Activated B cell treated with CpG ODN at 0.5 μM for 24 hours (primary cell): ENCODE data around the gene NAT10. TPM values are rescaled to one million over a fixed set of nuclear protein-coding genes. Genes with fewer than 3 reads are reported as not detected.

Experiments
- ATAC-seq: fragments of 200-7000 bp; cut with Tn5 transposase; one replicate; pipeline ENCODE4 v1.10.0; 2021; ENCODE audit warnings: low read depth, mild to moderate bottlenecking, moderate library complexity
- CTCF ChIA-PET: fragments of 350-600 bp; sonication (Branson Sonifier 250); formaldehyde crosslinking; loops from one replicate; lab custom pipeline; 2021; ENCODE audit warnings: antibody characterized with exemption; lab: Charles Lee
- POLR2A ChIA-PET: fragments of 350-600 bp; sonication (Branson Sonifier 250); formaldehyde crosslinking; loops from one replicate; lab custom pipeline; 2021; ENCODE audit warnings: antibody characterized with exemption; lab: Charles Lee
- DNase-seq: peaks from one replicate; pipeline ENCODE4 v3.0.0; 2022
- H3K27ac Mint-ChIP-seq: one replicate; pipeline ENCODE4 v1.8.0; 2020; ENCODE audit warnings: mixed read lengths
- H3K27me3 Mint-ChIP-seq: one replicate; pipeline ENCODE4 v1.8.0; 2021; ENCODE audit warnings: mixed read lengths
- H3K36me3 Mint-ChIP-seq: one replicate; pipeline ENCODE4 v1.8.0; 2021; ENCODE audit warnings: low read depth, mixed read lengths
- H3K4me1 Mint-ChIP-seq: one replicate; pipeline ENCODE4 v1.8.0; 2021; ENCODE audit warnings: mixed read lengths
- H3K4me3 Mint-ChIP-seq: one replicate; pipeline ENCODE4 v1.8.0; 2020; ENCODE audit warnings: mild to moderate bottlenecking, mixed read lengths
- H3K9me3 Mint-ChIP-seq: one replicate; pipeline ENCODE4 v1.8.0; 2020; ENCODE audit warnings: mixed read lengths
- intact Hi-C: fragments of 100-400 bp; cut with micrococcal nuclease; formaldehyde crosslinking; loops from one replicate; pipeline ENCODE4 v1.15.1; 2024
- total RNA-seq: library from RNA; stranded (reverse); gene quantifications from 2 replicates; pipeline ENCODE4 v1.2.3, GENCODE V29; 2022
- TF ChIP-seq, protein P1 (sequence below): fragments of 200-600 bp; IDR thresholded peaks from one replicate; pipeline ENCODE4 v1.8.0; 2022; ENCODE audit warnings: antibody characterized with exemption, mild to moderate bottlenecking

Gene NAT10
- total RNA-seq, 1 donor from 2014 or later = 120 TPM

DNA sequence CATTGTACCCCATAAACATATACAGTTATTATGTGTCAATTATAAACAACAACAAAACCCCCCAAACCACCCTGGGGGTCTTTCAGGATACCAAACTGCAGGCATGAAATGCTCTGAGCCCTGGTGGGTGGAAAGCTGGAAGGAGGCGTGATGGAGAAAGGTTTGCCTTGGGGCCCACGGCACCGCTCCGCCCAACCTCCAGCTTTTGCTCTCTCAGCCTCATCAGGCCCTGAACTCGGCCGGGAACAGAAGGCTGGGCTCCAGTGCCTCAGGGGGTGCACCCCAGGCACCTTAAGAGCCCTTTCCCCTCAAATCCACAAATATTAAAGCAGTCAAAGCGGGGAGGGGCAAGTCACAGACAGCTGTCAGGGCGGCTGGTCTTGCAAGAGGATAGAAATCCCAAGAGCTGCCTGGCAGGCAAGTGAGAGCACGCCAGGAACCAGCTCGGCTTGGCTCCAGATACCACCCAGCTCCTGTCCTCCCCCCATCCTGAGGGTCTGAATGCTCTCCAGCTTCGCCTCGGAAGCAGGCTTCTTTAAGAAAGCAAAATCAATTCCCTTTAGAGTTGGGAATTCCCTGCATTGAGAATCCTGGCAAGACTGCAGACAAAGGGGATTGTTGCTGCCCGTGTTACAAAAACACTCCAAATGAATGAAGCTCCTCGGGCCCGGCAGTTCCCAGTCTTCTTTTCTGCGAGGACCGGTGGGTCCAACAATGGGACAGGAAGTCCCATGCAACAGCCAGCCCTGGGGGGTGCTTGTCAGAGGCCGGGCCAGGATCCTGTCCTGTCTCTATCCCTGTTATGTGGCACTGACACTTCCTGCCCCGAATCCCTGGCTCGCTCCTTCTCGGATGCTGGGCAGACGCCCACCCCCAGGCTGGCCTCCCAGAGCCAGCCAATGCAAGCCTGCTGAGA is 80.8 kb downstream of the NAT10 start:
- H3K27ac Mint-ChIP-seq = no peak overlapping the region
- ATAC-seq (no peak), DNase-seq (no peak)
- intact Hi-C loops = no loop called here
- no peaks in the 10 kb centered on the region for H3K27me3 Mint-ChIP-seq
- TF ChIP-seq, protein P1, sequence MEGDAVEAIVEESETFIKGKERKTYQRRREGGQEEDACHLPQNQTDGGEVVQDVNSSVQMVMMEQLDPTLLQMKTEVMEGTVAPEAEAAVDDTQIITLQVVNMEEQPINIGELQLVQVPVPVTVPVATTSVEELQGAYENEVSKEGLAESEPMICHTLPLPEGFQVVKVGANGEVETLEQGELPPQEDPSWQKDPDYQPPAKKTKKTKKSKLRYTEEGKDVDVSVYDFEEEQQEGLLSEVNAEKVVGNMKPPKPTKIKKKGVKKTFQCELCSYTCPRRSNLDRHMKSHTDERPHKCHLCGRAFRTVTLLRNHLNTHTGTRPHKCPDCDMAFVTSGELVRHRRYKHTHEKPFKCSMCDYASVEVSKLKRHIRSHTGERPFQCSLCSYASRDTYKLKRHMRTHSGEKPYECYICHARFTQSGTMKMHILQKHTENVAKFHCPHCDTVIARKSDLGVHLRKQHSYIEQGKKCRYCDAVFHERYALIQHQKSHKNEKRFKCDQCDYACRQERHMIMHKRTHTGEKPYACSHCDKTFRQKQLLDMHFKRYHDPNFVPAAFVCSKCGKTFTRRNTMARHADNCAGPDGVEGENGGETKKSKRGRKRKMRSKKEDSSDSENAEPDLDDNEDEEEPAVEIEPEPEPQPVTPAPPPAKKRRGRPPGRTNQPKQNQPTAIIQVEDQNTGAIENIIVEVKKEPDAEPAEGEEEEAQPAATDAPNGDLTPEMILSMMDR = no peak
- peaks cover 26% of the 10 kb centered on the region for H3K4me1 Mint-ChIP-seq
- H3K4me3 Mint-ChIP-seq = no peak overlapping the region
- no peaks in the 10 kb centered on the region for H3K9me3 Mint-ChIP-seq
- H3K36me3 Mint-ChIP-seq = peaks cover 6% of the 10 kb centered on the region
- ChIA-PET POLR2A (interaction anchor here (0.6 to 1.8 kb wide), 3 partner anchors 12 to 172 kb away, joined by 3 to 5 read pairs (median 3); partner anchors contain the start of gene ABTB2), CTCF (interaction anchor here (2.9 kb wide), 1 partner anchor 12 kb away, joined by 18 read pairs; no protein-coding TSS in a partner anchor)

DNA sequence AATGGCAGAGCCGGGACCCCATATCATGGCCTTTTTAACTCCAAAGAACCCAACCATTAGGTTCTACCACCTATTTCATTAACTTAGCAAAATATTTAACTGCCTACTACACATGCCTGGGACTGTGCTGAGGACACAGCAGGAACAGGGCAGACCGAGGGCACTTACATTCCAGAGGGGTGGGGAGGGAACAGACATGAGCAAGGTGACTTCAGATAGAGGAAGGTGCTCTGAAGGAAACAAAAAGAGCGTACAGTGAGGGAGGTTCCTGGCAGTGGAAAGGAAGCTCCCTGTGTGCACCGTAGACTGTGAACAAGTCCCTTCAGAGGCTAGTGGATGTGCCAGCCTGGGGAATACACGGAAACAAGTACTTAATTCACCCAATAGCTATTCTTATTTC is 82.8 kb downstream of the NAT10 start:
- peaks cover 9% of the 10 kb centered on the region for H3K4me1 Mint-ChIP-seq
- ChIA-PET POLR2A (interaction anchor here (0.8 to 1.8 kb wide), 3 partner anchors 48 to 170 kb away, joined by 3 to 4 read pairs (median 4); partner anchors contain the start of gene ABTB2), CTCF (interaction anchor here (0.7 to 1.4 kb wide), 2 partner anchors 9 to 380 kb away, joined by 3 read pairs; no protein-coding TSS in a partner anchor)
- H3K4me3 Mint-ChIP-seq = no peak overlapping the region
- TF ChIP-seq, protein P1 = no peak
- H3K9me3 Mint-ChIP-seq = no peaks in the 10 kb centered on the region
- DNase-seq (no peak), ATAC-seq (no peak)
- no peaks in the 10 kb centered on the region for H3K27me3 Mint-ChIP-seq
- intact Hi-C loops = no loop called here
- peaks cover 5% of the 10 kb centered on the region for H3K36me3 Mint-ChIP-seq
- no peak overlapping the region for H3K27ac Mint-ChIP-seq

DNA sequence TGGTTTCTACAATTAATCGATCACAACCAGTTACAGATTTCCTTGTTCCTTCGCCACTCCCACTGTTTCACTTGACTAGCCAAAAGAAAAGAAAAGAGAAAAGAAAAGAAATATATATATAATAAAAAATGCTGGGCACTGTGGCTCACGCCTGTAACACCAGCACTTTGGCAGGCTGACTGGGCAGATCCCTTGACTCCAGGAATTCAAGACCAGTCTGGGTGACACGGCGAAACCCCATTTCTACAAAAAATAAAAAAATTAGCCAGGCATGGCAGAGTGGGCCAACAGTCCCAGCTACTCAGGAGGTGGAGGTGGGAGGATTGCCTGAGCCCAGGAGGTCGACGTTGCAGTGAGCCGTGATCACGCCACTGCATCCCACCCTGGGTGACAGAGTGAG is 83.8 kb downstream of the NAT10 start:
- no peak overlapping the region for H3K27ac Mint-ChIP-seq
- POLR2A ChIA-PET = no interaction called here
- no peak overlapping the region for H3K4me3 Mint-ChIP-seq
- DNase-seq (no peak), ATAC-seq (no peak)
- TF ChIP-seq, protein P1 = no peak
- H3K27me3 Mint-ChIP-seq = no peaks in the 10 kb centered on the region
- H3K4me1 Mint-ChIP-seq = peaks cover 6% of the 10 kb centered on the region
- intact Hi-C loops = no loop called here
- no peaks in the 10 kb centered on the region for H3K9me3 Mint-ChIP-seq
- H3K36me3 Mint-ChIP-seq = peaks cover 13% of the 10 kb centered on the region
- CTCF ChIA-PET = no interaction called here

DNA sequence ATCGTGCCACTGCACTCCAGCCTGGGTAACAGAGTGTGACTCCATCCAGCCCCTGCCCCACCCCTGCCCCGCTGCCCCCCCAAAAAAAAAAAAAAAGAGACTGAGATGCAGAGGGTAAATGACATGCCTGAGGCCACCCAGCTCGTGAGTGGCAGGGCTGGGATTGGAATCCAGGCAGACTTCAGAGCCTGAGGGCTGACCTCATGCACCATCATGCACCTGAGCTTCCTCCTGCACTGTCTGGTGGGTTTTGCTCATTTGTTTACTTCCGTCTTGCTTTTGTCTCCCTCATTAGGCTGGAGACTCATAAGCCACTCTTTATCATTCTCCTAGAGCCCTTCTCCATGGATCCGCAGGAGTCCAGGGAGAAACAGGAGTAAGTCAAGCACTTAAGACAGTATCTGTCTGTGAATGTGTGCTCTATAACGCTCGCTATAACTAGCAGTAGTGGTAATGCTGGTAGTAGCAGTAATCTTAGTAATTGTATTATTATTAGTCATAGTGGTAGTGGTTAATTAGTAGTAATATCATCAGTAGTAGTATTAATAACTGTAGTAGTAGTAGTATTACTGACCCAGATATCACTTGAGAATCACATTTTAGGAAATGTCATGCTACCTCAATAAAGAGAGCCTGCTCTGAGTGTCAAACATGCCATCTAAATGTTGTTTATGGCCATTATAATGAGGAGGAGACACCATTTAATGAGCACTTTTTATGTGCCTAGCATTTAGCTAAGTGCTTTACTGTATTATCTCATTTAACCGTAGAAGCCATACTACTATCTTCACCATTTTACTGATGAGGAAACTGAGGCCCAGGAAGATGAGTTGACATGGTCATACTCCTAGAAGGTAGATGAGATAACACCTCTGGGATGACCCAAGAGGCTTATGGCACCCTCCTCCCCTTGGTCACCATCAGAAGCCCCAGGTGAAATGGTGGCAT is 85.0 kb downstream of the NAT10 start:
- TF ChIP-seq, protein P1 = no peak
- ATAC-seq = peak; percentile 42
- intact Hi-C loops = no loop called here
- H3K36me3 Mint-ChIP-seq = peaks cover 18% of the 10 kb centered on the region
- ChIA-PET CTCF (interaction anchor here (0.8 to 1.0 kb wide), 2 partner anchors 16 kb away, joined by 3 to 4 read pairs; no protein-coding TSS in a partner anchor), POLR2A (interaction anchor here (0.6 to 1.1 kb wide), 4 partner anchors 108 to 1124 kb away, joined by 3 to 7 read pairs (median 4); partner anchors contain the start of gene ABTB2)
- DNase-seq = no peak
- peaks cover 6% of the 10 kb centered on the region for H3K4me1 Mint-ChIP-seq
- no peak overlapping the region for H3K4me3 Mint-ChIP-seq
- no peak overlapping the region for H3K27ac Mint-ChIP-seq
- no peaks in the 10 kb centered on the region for H3K27me3 Mint-ChIP-seq
- H3K9me3 Mint-ChIP-seq = no peaks in the 10 kb centered on the region
